Measurements from ENCODE around the gene PPFIBP2.

GRCh38 chr11:7533199-7534041 is 19.6 kb downstream of the PPFIBP2 start:
- TF ChIP-seq CTCF (IDR thresholded peaks at IDR 0.05 in 2 of 3, conservative IDR thresholded peaks at IDR 0.05 in 1 of 3; ENCODE audit: borderline replicate concordance in 1 of 3, insufficient read depth in 1 of 3, low read depth in 2 of 3, low read length in 2 of 3) (no peak), POLR2A (IDR thresholded peaks at IDR 0.05; ENCODE audit: borderline replicate concordance, extremely low read depth, insufficient read depth, insufficient read length) (no peak), CEBPB (IDR thresholded peaks at IDR 0.05; ENCODE audit: low read depth) (no peak)

Data from HCT116 (cell line).